H9 (cell line): ENCODE measurements around the gene ZNF385B. TPM values are rescaled to one million over a fixed set of nuclear protein-coding genes. Genes with fewer than 3 reads are reported as not detected.

Experiments used
- DNase-seq: peaks from one replicate; pipeline ENCODE4 v3.0.0-alpha.2; 2017
- H2AFZ ChIP-seq: one replicate; pipeline ENCODE4 v1.6.1; 2013; ENCODE audit warnings: mild to moderate bottlenecking, low read length, control low read depth, moderate library complexity
- H2AK5ac ChIP-seq: 2 replicates; pipeline ENCODE4 v1.6.1; 2013; ENCODE audit warnings: low read length, control low read depth, mixed read lengths; ENCODE audit not compliant: insufficient read length
- H2BK120ac ChIP-seq: one replicate; pipeline ENCODE4 v1.6.1; 2013; ENCODE audit warnings: low read depth, mild to moderate bottlenecking, low read length, control low read depth, inconsistent platforms; ENCODE audit not compliant: poor library complexity, severe bottlenecking
- H2BK12ac ChIP-seq: 2 replicates; pipeline ENCODE4 v1.6.1; 2013; ENCODE audit warnings: low read length, control low read depth, mixed read lengths, low read depth; ENCODE audit not compliant: insufficient read length
- H2BK15ac ChIP-seq: 2 replicates; pipeline ENCODE4 v1.6.1; 2013; ENCODE audit warnings: low read depth, low read length, control low read depth
- H2BK20ac ChIP-seq: one replicate; pipeline ENCODE4 v1.6.1; 2013; ENCODE audit warnings: low read depth, mild to moderate bottlenecking, low read length, control low read depth, inconsistent platforms; ENCODE audit not compliant: poor library complexity, severe bottlenecking
- H2BK5ac ChIP-seq: 2 replicates; pipeline ENCODE4 v1.6.1; 2013; ENCODE audit warnings: low read length, control low read depth, mixed read lengths; ENCODE audit not compliant: insufficient read length
- H3K14ac ChIP-seq: 2 replicates; pipeline ENCODE4 v1.6.1; 2013; ENCODE audit warnings: low read length, control low read depth; ENCODE audit not compliant: insufficient read depth
- H3K18ac ChIP-seq: 2 replicates; pipeline ENCODE4 v1.6.1; 2013; ENCODE audit warnings: low read depth, mild to moderate bottlenecking, mixed read lengths, low read length, control low read depth; ENCODE audit not compliant: insufficient read length
- H3K23ac ChIP-seq: 2 replicates; pipeline ENCODE4 v1.6.1; 2013; ENCODE audit warnings: low read length, control low read depth, mixed read lengths, low read depth; ENCODE audit not compliant: insufficient read length
- H3K23me2 ChIP-seq: 2 replicates; pipeline ENCODE4 v1.6.1; 2013; ENCODE audit warnings: low read depth, mild to moderate bottlenecking, mixed read lengths, low read length, control low read depth; ENCODE audit not compliant: insufficient read length, poor library complexity, severe bottlenecking
- H3K27ac ChIP-seq: 2 replicates; pipeline ENCODE4 v1.5.1; 2013; ENCODE audit warnings: low read length, control low read depth, mixed read lengths, low read depth; ENCODE audit not compliant: insufficient read length
- H3K27me3 ChIP-seq: 2 replicates; pipeline ENCODE4 v1.6.1; 2013; ENCODE audit warnings: low read length, control low read depth, inconsistent platforms; ENCODE audit not compliant: insufficient read depth
- H3K4ac ChIP-seq: 2 replicates; pipeline ENCODE4 v1.6.1; 2013; ENCODE audit warnings: low read depth, mild to moderate bottlenecking, control low read depth, inconsistent platforms, low read length, moderate library complexity
- H3K4me1 ChIP-seq: 2 replicates; pipeline ENCODE4 v1.6.1; 2013; ENCODE audit warnings: low read length, control low read depth, inconsistent platforms; ENCODE audit not compliant: insufficient read depth
- H3K4me2 ChIP-seq: 2 replicates; pipeline ENCODE4 v1.6.1; 2013; ENCODE audit warnings: low read length, control low read depth, mixed read lengths; ENCODE audit not compliant: insufficient read length, insufficient read depth
- H3K56ac ChIP-seq: 2 replicates; pipeline ENCODE4 v1.6.1; 2013; ENCODE audit warnings: low read depth, mild to moderate bottlenecking, mixed read lengths, low read length, control low read depth; ENCODE audit not compliant: insufficient read length
- H3K79me1 ChIP-seq: 2 replicates; pipeline ENCODE4 v1.6.1; 2013; ENCODE audit warnings: low read depth, mild to moderate bottlenecking, moderate library complexity, low read length, control low read depth, inconsistent platforms; ENCODE audit not compliant: insufficient read depth, poor library complexity, severe bottlenecking
- H3K79me2 ChIP-seq: 2 replicates; pipeline ENCODE4 v1.6.1; 2013; ENCODE audit warnings: low read length, control low read depth, inconsistent platforms; ENCODE audit not compliant: insufficient read depth
- H3K9ac ChIP-seq: 2 replicates; pipeline ENCODE4 v1.6.1; 2013; ENCODE audit warnings: low read length, control low read depth, mixed read lengths; ENCODE audit not compliant: insufficient read length; ENCODE audit errors: extremely low read depth
- H3K9me3 ChIP-seq: one replicate; pipeline ENCODE4 v1.6.1; 2013; ENCODE audit warnings: low read depth, low read length, inconsistent platforms; ENCODE audit not compliant: control insufficient read depth
- H3T11ph ChIP-seq: one replicate; pipeline ENCODE4 v1.6.1; 2013; ENCODE audit warnings: mild to moderate bottlenecking, low read length, control low read depth, inconsistent platforms
- H4K20me1 ChIP-seq: one replicate; pipeline ENCODE4 v1.6.1; 2013; ENCODE audit not compliant: control insufficient read depth, insufficient read length, insufficient read depth
- H4K5ac ChIP-seq: 2 replicates; pipeline ENCODE4 v1.6.1; 2013; ENCODE audit warnings: low read depth, mild to moderate bottlenecking, mixed read lengths, low read length, control low read depth; ENCODE audit not compliant: insufficient read length
- H4K8ac ChIP-seq: replicated peaks from 2 replicates; pipeline ENCODE4 v1.6.1; 2013; ENCODE audit warnings: low read length, control low read depth, mixed read lengths, low read depth; ENCODE audit not compliant: insufficient read length
- H4K91ac ChIP-seq: 2 replicates; pipeline ENCODE4 v1.6.1; 2013; ENCODE audit warnings: low read depth, mild to moderate bottlenecking, moderate library complexity, mixed read lengths, low read length, control low read depth; ENCODE audit not compliant: insufficient read length
- H3K27ac Mint-ChIP-seq, 3 experiments: 2 replicates in 2 of 3; 3 replicates in 1 of 3; pipeline ENCODE4 v1.8.0; 2020 to 2021; ENCODE audit warnings: mixed read lengths in 3 of 3, mild to moderate bottlenecking in 1 of 3, moderate library complexity in 1 of 3
- H3K27me3 Mint-ChIP-seq: 2 replicates; pipeline ENCODE4 v1.8.0; 2021; ENCODE audit warnings: low read depth, mild to moderate bottlenecking, moderate library complexity, mixed read lengths
- H3K36me3 Mint-ChIP-seq, 3 experiments: 2 replicates in 2 of 3; 3 replicates in 1 of 3; pipeline ENCODE4 v1.8.0; 2020 to 2021; ENCODE audit warnings: low read depth in 3 of 3, mixed read lengths in 3 of 3; ENCODE audit not compliant: insufficient read depth in 1 of 3
- H3K4me1 Mint-ChIP-seq, 2 experiments: 2 replicates each; pipeline ENCODE4 v1.8.0; 2020; ENCODE audit warnings: mixed read lengths in 2 of 2
- H3K4me3 Mint-ChIP-seq, 2 experiments: 2 replicates in 1 of 2; 3 replicates in 1 of 2; pipeline ENCODE4 v1.8.0; 2020 to 2021; ENCODE audit warnings: mild to moderate bottlenecking in 2 of 2, mixed read lengths in 2 of 2, moderate library complexity in 1 of 2
- H3K9me3 Mint-ChIP-seq, 2 experiments: 2 replicates in 1 of 2; 3 replicates in 1 of 2; pipeline ENCODE4 v1.8.0; 2020; ENCODE audit warnings: mild to moderate bottlenecking in 2 of 2, mixed read lengths in 2 of 2, moderate library complexity in 1 of 2
- WGBS: extraction: QIAGEN DNeasy Blood & Tissue Kit; methylation state at CpG from one replicate; pipeline ENCODE4 v1.1.7; 2013; ENCODE audit warnings: missing lambda C conversion rate, low lambda C conversion rate, mixed read lengths; ENCODE audit not compliant: insufficient read length; ENCODE audit errors: extremely low coverage; 5-methylcytosine and 5-hydroxymethylcytosine counted together
- total RNA-seq: library from RNA; stranded (reverse); gene quantifications from 2 replicates; pipeline ENCODE4 v1.2.1, GENCODE V29; 2021
- TF ChIP-seq, protein P1 (sequence below): fragments of 200-600 bp; sonication (generic); conservative IDR thresholded peaks from 3 replicates; pipeline ENCODE4 v1.8.0; 2021; ENCODE audit warnings: antibody characterized with exemption, mild to moderate bottlenecking

Gene ZNF385B
- total RNA-seq, 1 experiment from 2014 or later, result 2.1 TPM

DNA sequence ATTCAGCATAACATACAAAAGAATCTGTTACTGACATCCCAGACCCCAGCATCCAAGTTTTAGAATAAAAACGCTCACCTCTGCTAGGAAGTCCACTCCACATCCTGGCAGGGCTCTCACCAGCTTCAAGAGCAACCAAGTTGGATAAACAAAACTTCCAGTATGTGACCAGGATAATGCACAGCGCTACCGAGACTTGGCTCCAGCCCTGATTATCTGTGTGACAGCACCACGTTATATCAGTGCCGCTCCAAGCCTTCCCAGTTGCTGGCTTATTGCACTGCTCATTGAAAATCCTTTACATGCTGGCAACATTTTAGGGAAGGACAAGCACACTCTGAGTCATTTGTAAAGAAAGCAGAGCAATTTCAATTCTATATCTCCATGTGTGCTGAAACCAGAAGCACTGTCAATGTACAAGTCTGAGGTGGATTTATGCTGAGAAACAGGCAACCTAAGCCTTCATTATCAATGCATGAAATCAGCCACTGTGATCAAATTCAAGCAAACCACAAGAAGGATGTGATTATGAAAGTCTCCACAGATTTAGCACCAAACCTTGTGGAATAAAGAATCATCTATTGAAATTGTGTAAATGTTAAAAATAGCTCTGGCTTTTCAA, 115.7 kb downstream of the ZNF385B start:
- Histone ChIP-seq H2BK20ac (no peak overlapping the region), H2BK12ac (no peak overlapping the region), H3K9me3 (no peaks in the 10 kb centered on the region), H2AFZ (no peak overlapping the region), H4K5ac (no peak overlapping the region), H3T11ph (no peak overlapping the region), H3K4me1 (no peaks in the 10 kb centered on the region), H3K18ac (no peak overlapping the region), H2BK120ac (no peak overlapping the region), H3K4ac (no peak overlapping the region), H3K9ac (no peak overlapping the region), H3K79me1 (no peaks in the 10 kb centered on the region), H3K23ac (no peak overlapping the region), H3K56ac (no peak overlapping the region), H2BK15ac (no peak overlapping the region), H3K27me3 (no peaks in the 10 kb centered on the region), H3K27ac (no peak overlapping the region), H3K23me2 (no peaks in the 10 kb centered on the region), H4K8ac (no peak overlapping the region), H3K4me2 (no peak overlapping the region), H2AK5ac (no peak overlapping the region), H2BK5ac (no peak overlapping the region), H4K91ac (no peak overlapping the region), H3K79me2 (no peaks in the 10 kb centered on the region), H3K14ac (no peak overlapping the region), H4K20me1 (no peaks in the 10 kb centered on the region)
- H3K36me3 Mint-ChIP-seq, result no peaks in the 10 kb centered on the region
- H3K4me1 Mint-ChIP-seq, result peaks cover 4% of the 10 kb centered on the region in 2 experiments
- H3K27me3 Mint-ChIP-seq, result no peaks in the 10 kb centered on the region
- H3K9me3 Mint-ChIP-seq, result no peaks in the 10 kb centered on the region
- H3K27ac Mint-ChIP-seq, result no peak overlapping the region
- TF ChIP-seq, protein P1, sequence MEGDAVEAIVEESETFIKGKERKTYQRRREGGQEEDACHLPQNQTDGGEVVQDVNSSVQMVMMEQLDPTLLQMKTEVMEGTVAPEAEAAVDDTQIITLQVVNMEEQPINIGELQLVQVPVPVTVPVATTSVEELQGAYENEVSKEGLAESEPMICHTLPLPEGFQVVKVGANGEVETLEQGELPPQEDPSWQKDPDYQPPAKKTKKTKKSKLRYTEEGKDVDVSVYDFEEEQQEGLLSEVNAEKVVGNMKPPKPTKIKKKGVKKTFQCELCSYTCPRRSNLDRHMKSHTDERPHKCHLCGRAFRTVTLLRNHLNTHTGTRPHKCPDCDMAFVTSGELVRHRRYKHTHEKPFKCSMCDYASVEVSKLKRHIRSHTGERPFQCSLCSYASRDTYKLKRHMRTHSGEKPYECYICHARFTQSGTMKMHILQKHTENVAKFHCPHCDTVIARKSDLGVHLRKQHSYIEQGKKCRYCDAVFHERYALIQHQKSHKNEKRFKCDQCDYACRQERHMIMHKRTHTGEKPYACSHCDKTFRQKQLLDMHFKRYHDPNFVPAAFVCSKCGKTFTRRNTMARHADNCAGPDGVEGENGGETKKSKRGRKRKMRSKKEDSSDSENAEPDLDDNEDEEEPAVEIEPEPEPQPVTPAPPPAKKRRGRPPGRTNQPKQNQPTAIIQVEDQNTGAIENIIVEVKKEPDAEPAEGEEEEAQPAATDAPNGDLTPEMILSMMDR, result no peak
- no peak for DNase-seq
- no peak overlapping the region for H3K4me3 Mint-ChIP-seq
- WGBS, result no CpG with 5 or more reads among the region's 5 CpGs
